ENCODE data around the gene INTS12.

The INTS12 gene

GRCh38 chr4:105683038-105683437, 25.5 kb downstream of the INTS12 start:
- no peak overlapping the region for H3K4me2 ChIP-seq (ENCODE audit: low read depth, low read length)
- no peak overlapping the region for H3K9ac ChIP-seq (ENCODE audit: low read length)
- no peaks in the 10 kb centered on the region for H3K79me2 ChIP-seq (ENCODE audit: low read length)
- H2AFZ ChIP-seq (ENCODE audit: low read length) = no peak overlapping the region
- no peaks in the 10 kb centered on the region for H3K27me3 ChIP-seq (replicated peaks; ENCODE audit: insufficient read depth, low read length)
- DNase-seq = no peak
- no peaks in the 10 kb centered on the region for H4K20me1 ChIP-seq (ENCODE audit: insufficient read depth, low read length)
- H3F3A ChIP-seq (ENCODE audit: insufficient read depth, low read length) = peaks cover 6% of the 10 kb centered on the region; the same call in 1 of the 2 replicates
- no peak overlapping the region for H3K4me3 ChIP-seq (ENCODE audit: low read length)
- no peak overlapping the region for H3K27ac ChIP-seq (ENCODE audit: low read length)
- H3K36me3 ChIP-seq (replicated peaks; ENCODE audit: insufficient read depth, low read length) = peaks cover 7% of the 10 kb centered on the region; the same call in 1 of the 2 replicates
- peaks cover 14% of the 10 kb centered on the region for H3K4me1 ChIP-seq (ENCODE audit: low read length)
- TF ChIP-seq EZH2 (optimal IDR thresholded peaks at IDR 0.05; ENCODE audit: low read depth, low read length) = no peak
- TF ChIP-seq CTCF (IDR thresholded peaks at IDR 0.05; ENCODE audit: low read length) = no peak
- TF ChIP-seq EZH2phosphoT487 (IDR thresholded peaks at IDR 0.05; ENCODE audit: low read length) = no peak
- H3K9me2 ChIP-seq (replicated peaks; ENCODE audit: insufficient read depth, low read length) = no peaks in the 10 kb centered on the region
- no peaks in the 10 kb centered on the region for H3K9me3 ChIP-seq (replicated peaks; ENCODE audit: insufficient read depth, low read length)

GRCh38 chr4:105679186-105679585, 29.3 kb downstream of the INTS12 start:
- no peaks in the 10 kb centered on the region for H4K20me1 ChIP-seq (ENCODE audit: insufficient read depth, low read length)
- peaks cover 6% of the 10 kb centered on the region; the same call in 1 of the 2 replicates for H3K36me3 ChIP-seq (replicated peaks; ENCODE audit: insufficient read depth, low read length)
- no peaks in the 10 kb centered on the region for H3K27me3 ChIP-seq (replicated peaks; ENCODE audit: insufficient read depth, low read length)
- no peaks in the 10 kb centered on the region for H3K4me1 ChIP-seq (ENCODE audit: low read length)
- H3F3A ChIP-seq (ENCODE audit: insufficient read depth, low read length) = no peaks in the 10 kb centered on the region
- no peaks in the 10 kb centered on the region for H3K9me3 ChIP-seq (replicated peaks; ENCODE audit: insufficient read depth, low read length)
- no peak for DNase-seq
- H3K27ac ChIP-seq (ENCODE audit: low read length) = no peak overlapping the region
- no peaks in the 10 kb centered on the region for H3K9me2 ChIP-seq (replicated peaks; ENCODE audit: insufficient read depth, low read length)
- H3K79me2 ChIP-seq (ENCODE audit: low read length) = no peaks in the 10 kb centered on the region
- H2AFZ ChIP-seq (ENCODE audit: low read length) = no peak overlapping the region
- no peak overlapping the region for H3K4me3 ChIP-seq (ENCODE audit: low read length)
- no peak overlapping the region for H3K4me2 ChIP-seq (ENCODE audit: low read depth, low read length)
- TF ChIP-seq EZH2phosphoT487 (IDR thresholded peaks at IDR 0.05; ENCODE audit: low read length) = no peak
- TF ChIP-seq CTCF (IDR thresholded peaks at IDR 0.05; ENCODE audit: low read length) = no peak
- TF ChIP-seq EZH2 (optimal IDR thresholded peaks at IDR 0.05; ENCODE audit: low read depth, low read length) = no peak
- no peak overlapping the region for H3K9ac ChIP-seq (ENCODE audit: low read length)

- no peak overlapping the region for H3K9ac ChIP-seq (ENCODE audit: low read length)
- no peaks in the 10 kb centered on the region for H3K79me2 ChIP-seq (ENCODE audit: low read length)
- no peaks in the 10 kb centered on the region for H3K27me3 ChIP-seq (replicated peaks; ENCODE audit: insufficient read depth, low read length)
- TF ChIP-seq EZH2 (optimal IDR thresholded peaks at IDR 0.05; ENCODE audit: low read depth, low read length) (no peak), CTCF (IDR thresholded peaks at IDR 0.05; ENCODE audit: low read length) (no peak), EZH2phosphoT487 (IDR thresholded peaks at IDR 0.05; ENCODE audit: low read length) (no peak)
- H3K4me2 ChIP-seq (ENCODE audit: low read depth, low read length) = no peak overlapping the region
- H3K9me2 ChIP-seq (replicated peaks; ENCODE audit: insufficient read depth, low read length) = no peaks in the 10 kb centered on the region
- H3F3A ChIP-seq (ENCODE audit: insufficient read depth, low read length) = no peaks in the 10 kb centered on the region
- no peaks in the 10 kb centered on the region for H4K20me1 ChIP-seq (ENCODE audit: insufficient read depth, low read length)
- H2AFZ ChIP-seq (ENCODE audit: low read length) = no peak overlapping the region
- peaks cover 2% of the 10 kb centered on the region; the same call in 1 of the 2 replicates for H3K36me3 ChIP-seq (replicated peaks; ENCODE audit: insufficient read depth, low read length)
- no peaks in the 10 kb centered on the region for H3K9me3 ChIP-seq (replicated peaks; ENCODE audit: insufficient read depth, low read length)
- no peaks in the 10 kb centered on the region for H3K4me1 ChIP-seq (ENCODE audit: low read length)
- no peak overlapping the region for H3K27ac ChIP-seq (ENCODE audit: low read length)
- H3K4me3 ChIP-seq (ENCODE audit: low read length) = no peak overlapping the region
- no peak for DNase-seq
Observed at GRCh38 chr4:105677709-105678108, 30.8 kb downstream of the INTS12 start.
